ENCODE measurements around the gene CSAD. TPM values are rescaled to one million over a fixed set of nuclear protein-coding genes. Genes with fewer than 3 reads are reported as not detected.

Gene CSAD
- total RNA-seq, 1 experiment from 2014 or later: 2.5 TPM

DNA sequence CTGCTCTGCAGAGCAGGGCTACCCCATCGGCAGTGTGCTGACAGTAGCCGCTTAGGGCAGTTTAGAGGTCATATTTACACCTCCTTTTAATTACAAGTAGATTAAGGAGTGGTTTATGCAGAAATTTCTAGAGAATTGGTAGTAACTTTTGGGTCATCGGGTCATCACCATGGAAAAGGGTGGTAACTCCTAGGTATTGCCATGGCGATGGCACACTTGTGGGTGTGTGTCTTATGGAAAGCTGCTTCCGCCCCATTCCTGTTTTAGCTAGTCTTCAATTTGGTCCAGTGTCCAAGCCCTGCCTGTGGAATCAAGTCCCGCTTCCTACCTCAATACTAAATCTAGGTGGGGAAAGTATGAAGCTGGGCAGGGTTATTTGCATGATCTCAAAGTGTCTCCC is 29.7 kb downstream of the CSAD start:
- DNase-seq (ENCODE audit: low read depth in 1 of 2, low spot score in 2 of 2): no peak
- no peaks in the 10 kb centered on the region for H3K9me3 ChIP-seq (replicated peaks)
- H3K36me3 ChIP-seq: no peaks in the 10 kb centered on the region
- no peaks in the 10 kb centered on the region; the same call in 1 of the 2 replicates for H3K4me1 ChIP-seq (replicated peaks)
- no peak overlapping the region for H3K27ac ChIP-seq
- H3K4me3 ChIP-seq: no peak overlapping the region
- H3K27me3 ChIP-seq (replicated peaks): no peaks in the 10 kb centered on the region

DNA sequence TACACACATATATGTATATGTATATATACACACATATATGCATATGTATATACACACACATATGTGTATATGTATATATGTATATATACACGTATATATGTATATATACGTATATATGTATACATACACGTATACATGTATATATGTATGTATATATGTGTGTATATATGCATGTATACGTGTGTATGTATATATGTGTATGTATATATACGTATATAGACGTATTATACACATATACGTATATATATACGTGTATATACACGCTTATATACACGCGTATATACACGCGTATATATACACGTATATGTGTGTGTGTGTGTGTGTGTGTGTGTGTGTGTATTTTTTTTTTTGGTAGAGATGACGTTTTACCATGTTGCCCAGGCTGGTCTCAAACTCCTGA is 33.1 kb downstream of the CSAD start:
- no peak for DNase-seq (ENCODE audit: low read depth in 1 of 2, low spot score in 2 of 2)
- H3K27ac ChIP-seq: no peak overlapping the region
- H3K4me3 ChIP-seq: no peak overlapping the region
- no peaks in the 10 kb centered on the region for H3K4me1 ChIP-seq (replicated peaks)
- H3K27me3 ChIP-seq (replicated peaks): no peaks in the 10 kb centered on the region
- no peaks in the 10 kb centered on the region for H3K9me3 ChIP-seq (replicated peaks)
- H3K36me3 ChIP-seq: no peaks in the 10 kb centered on the region

DNA sequence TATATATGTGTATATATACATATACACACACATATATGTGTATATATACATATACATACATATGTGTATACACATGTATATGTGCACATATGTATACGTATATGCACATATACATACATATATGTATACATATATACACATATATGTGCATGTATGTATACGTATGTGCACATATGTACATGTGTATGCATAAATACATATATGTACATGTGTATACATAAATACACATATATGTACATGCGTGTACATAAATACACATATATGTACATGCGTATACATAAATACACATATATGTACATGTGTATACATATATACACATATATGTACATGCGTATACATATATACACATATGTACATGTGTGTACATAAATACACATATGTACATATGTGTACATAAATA is 33.5 kb downstream of the CSAD start:
- H3K27me3 ChIP-seq (replicated peaks): no peaks in the 10 kb centered on the region
- H3K4me1 ChIP-seq (replicated peaks): no peaks in the 10 kb centered on the region
- DNase-seq (ENCODE audit: low read depth in 1 of 2, low spot score in 2 of 2): no peak
- no peak overlapping the region for H3K27ac ChIP-seq
- H3K36me3 ChIP-seq: no peaks in the 10 kb centered on the region
- H3K4me3 ChIP-seq: no peak overlapping the region
- H3K9me3 ChIP-seq (replicated peaks): no peaks in the 10 kb centered on the region

DNA sequence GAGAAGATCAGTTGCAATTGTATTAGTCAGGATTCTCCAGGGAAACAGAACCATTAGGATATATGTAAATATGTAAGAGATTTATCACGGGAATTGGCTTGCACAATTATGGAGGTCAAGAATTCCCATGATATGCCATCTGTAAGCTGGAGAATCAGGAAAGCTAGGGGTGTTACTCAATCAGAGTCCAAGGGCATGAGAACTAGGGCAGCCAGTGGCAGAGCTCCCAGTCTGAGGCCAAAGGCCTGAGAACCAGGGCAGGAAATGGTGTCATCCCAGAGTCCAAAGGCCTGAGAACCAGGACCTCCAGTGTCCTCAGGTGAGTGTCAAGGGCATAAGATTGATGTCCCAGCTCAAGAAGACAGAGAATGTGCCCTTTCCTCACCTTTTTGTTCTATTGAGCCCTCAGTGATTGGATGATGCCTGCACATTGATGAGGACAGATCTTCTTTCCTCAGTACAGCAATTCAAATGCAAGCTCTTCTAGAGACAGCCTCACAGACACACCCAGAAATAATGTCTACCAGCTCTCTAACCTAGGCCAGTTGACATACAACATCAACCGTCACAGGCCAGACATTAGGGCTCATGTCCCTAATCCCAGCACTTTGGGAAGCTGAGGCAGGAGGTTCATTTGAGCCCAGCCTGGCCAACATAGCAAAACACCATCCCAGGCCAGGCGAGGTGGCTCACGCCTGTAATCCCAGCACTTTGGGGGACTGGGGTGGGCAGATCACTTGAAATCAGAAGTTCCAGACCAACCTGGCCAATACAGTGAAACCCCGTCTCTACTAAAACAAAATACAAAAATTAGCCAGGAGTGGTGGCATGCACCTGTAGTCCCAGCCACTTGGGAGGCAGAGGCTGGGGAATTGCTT is 35.1 kb downstream of the CSAD start:
- H3K4me3 ChIP-seq: no peak overlapping the region

DNA sequence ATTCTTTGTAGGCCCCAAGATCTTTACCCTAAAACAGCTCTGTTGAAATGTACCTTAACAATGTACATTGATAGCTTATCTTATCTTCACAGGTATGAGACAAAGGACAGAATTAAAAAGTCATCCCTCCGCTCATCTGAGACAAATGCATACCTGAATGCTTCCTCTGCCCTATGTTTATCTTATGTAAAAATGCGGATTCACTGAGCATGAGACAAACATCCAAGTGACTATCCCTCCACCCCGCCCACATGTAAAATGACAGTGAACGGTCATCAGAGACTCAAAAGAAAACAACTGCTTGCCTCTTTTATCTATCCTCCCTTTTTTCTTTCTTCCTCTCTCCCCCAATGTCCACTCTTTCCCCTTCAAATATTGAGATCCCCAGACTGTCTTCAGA is 37.4 kb downstream of the CSAD start:
- no peaks in the 10 kb centered on the region for H3K27me3 ChIP-seq (replicated peaks)
- H3K4me3 ChIP-seq: no peak overlapping the region
- no peaks in the 10 kb centered on the region for H3K4me1 ChIP-seq (replicated peaks)
- no peaks in the 10 kb centered on the region for H3K36me3 ChIP-seq
- no peaks in the 10 kb centered on the region for H3K9me3 ChIP-seq (replicated peaks)
- DNase-seq (ENCODE audit: low read depth in 1 of 2, low spot score in 2 of 2): no peak
- no peak overlapping the region for H3K27ac ChIP-seq

More for the DNA sequence above, 35.1 kb downstream of the CSAD start:
- Histone ChIP-seq H3K9me3 (replicated peaks) (no peaks in the 10 kb centered on the region), H3K36me3 (no peaks in the 10 kb centered on the region), H3K27me3 (replicated peaks) (no peaks in the 10 kb centered on the region), H3K27ac (no peak overlapping the region), H3K4me1 (replicated peaks) (no peaks in the 10 kb centered on the region)
- DNase-seq (ENCODE audit: low read depth in 1 of 2, low spot score in 2 of 2): no peak

DNA sequence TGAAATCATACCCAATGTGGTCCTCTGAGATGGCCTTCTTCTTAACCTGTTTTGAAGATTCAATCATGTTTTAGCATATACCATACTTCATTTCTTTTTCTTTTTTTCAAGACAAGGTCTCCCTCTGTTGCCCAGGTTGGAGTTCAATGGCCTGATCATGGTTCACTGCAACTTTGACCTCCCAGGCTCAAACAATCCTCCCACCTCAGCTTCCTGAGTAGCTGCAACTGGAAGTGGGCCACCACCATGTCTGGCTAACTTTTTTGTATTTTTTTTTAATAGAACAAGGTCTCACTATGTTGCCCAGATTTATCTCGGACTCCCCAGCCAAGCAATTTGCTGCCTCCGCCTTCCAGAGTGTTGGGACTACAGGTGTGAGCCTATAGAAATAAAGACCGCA is 47.0 kb downstream of the CSAD start:
- Histone ChIP-seq H3K27ac (no peak overlapping the region), H3K9me3 (replicated peaks) (no peaks in the 10 kb centered on the region), H3K4me1 (replicated peaks) (no peaks in the 10 kb centered on the region), H3K27me3 (replicated peaks) (no peaks in the 10 kb centered on the region), H3K36me3 (no peaks in the 10 kb centered on the region), H3K4me3 (no peak overlapping the region)
- DNase-seq (ENCODE audit: low read depth in 1 of 2, low spot score in 2 of 2): no peak

DNA sequence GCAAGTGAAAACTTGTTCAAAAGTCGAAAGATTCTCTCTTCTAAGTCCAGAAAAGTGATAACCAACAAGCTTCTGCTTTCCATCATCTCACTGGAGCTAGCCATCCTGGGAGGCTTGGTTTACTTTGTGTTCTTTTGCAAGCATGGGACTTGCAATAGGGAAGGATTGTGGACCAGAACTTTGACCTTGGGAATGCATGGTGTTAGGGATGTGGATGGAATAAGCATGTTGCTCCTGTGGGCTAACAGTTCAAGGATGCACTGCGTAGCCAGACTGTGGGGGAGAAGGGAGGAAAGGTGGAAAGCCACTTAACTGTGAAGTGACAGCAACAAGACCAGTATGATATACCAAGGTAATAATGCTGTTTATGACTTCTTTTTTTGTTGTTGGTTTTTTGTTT is 48.9 kb downstream of the CSAD start:
- H3K27me3 ChIP-seq (replicated peaks): no peaks in the 10 kb centered on the region
- no peak for DNase-seq (ENCODE audit: low read depth in 1 of 2, low spot score in 2 of 2)
- no peak overlapping the region for H3K27ac ChIP-seq

DNA sequence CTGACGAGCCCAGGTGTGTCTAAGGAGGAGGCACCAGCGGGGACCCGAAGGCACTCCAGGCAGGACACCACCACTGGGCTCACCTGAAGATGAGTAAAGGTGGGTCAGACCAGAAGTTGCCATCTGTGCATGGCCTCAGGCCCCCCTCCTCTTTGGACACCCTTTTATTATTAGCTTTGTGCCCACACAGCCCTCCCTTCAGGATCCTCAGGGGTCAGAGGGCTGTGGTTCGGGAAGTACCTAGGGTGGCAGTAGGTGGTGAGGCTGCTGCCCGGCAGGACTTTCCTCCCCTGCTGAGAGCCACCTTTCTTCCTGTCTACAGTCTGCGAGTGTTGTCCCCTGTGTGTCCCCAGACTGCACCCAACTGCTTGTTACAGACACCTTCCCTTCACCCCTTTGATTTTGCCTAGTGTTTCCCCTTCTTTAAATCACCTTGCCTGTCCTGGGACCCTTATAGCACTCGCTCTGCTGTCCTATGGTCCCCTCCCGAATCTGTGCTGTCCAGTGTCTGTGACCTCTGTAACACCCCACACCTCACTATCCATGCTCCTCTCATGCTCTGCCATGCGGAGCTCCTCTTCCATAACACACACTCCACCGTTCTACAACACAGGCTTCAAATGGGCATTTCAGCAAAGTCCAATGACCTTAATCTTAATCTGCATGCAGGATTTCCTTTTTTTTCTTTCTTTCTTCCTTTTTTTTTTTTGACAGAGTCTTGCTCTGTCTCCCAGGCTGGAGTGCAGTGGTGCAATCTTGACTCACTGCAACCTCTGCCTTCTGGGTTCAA is 51.8 kb downstream of the CSAD start:
- H3K9me3 ChIP-seq (replicated peaks): no peaks in the 10 kb centered on the region
- no peak for DNase-seq (ENCODE audit: low read depth in 1 of 2, low spot score in 2 of 2)
- H3K27me3 ChIP-seq (replicated peaks): no peaks in the 10 kb centered on the region
- no peak overlapping the region for H3K27ac ChIP-seq
- no peaks in the 10 kb centered on the region for H3K36me3 ChIP-seq
- H3K4me3 ChIP-seq: no peak overlapping the region
- H3K4me1 ChIP-seq (replicated peaks): no peaks in the 10 kb centered on the region

More for the DNA sequence above, 48.9 kb downstream of the CSAD start:
- H3K9me3 ChIP-seq (replicated peaks): no peaks in the 10 kb centered on the region
- no peaks in the 10 kb centered on the region for H3K4me1 ChIP-seq (replicated peaks)
- H3K36me3 ChIP-seq: no peaks in the 10 kb centered on the region
- H3K4me3 ChIP-seq: no peak overlapping the region

DNA sequence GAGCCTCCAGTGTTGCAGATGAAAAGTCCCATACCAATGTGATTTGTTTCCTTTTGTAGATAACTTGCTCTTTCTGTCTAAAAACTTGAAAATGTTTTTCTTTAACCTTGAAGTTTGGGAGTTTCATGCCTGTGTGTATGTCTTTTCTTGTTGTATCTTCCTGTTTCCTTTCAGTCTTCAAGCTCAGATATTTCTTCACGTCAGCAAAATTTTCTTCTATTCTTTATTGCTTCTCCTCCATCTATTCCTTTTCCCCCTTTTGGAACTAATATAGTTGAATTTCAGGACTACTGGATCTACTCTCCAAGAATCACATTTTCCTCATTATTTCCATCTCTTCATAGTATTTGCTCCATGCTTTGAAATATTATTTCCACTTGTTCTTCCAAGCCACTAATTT is 53.6 kb downstream of the CSAD start:
- no peaks in the 10 kb centered on the region for H3K9me3 ChIP-seq (replicated peaks)
- no peaks in the 10 kb centered on the region for H3K36me3 ChIP-seq
- H3K4me3 ChIP-seq: no peak overlapping the region
- no peaks in the 10 kb centered on the region for H3K27me3 ChIP-seq (replicated peaks)
- H3K27ac ChIP-seq: no peak overlapping the region
- no peaks in the 10 kb centered on the region for H3K4me1 ChIP-seq (replicated peaks)
- DNase-seq (ENCODE audit: low read depth in 1 of 2, low spot score in 2 of 2): no peak

DNA sequence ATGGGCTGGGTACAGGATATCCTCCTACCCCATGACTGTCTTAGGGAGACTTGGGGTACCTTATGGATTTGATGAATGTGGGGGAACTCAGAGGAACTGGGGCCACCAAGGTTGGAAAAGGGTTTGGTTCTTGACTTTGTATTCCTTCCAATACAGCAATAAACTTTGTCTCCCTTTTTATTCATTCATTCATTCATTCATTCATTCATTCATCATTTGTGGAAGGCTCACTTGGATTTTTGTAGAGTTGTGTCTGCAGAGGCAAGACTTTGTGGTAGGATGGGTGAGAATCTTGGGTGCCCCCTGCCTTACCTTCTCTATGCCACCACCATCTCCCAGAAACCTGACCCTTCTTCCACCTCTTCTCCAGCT is 56.4 kb downstream of the CSAD start:
- DNase-seq (ENCODE audit: low read depth in 1 of 2, low spot score in 2 of 2): no peak
- no peaks in the 10 kb centered on the region for H3K36me3 ChIP-seq
- no peaks in the 10 kb centered on the region for H3K4me1 ChIP-seq (replicated peaks)
- H3K27ac ChIP-seq: no peak overlapping the region
- H3K4me3 ChIP-seq: no peak overlapping the region
- no peaks in the 10 kb centered on the region for H3K9me3 ChIP-seq (replicated peaks)
- H3K27me3 ChIP-seq (replicated peaks): no peaks in the 10 kb centered on the region

DNA sequence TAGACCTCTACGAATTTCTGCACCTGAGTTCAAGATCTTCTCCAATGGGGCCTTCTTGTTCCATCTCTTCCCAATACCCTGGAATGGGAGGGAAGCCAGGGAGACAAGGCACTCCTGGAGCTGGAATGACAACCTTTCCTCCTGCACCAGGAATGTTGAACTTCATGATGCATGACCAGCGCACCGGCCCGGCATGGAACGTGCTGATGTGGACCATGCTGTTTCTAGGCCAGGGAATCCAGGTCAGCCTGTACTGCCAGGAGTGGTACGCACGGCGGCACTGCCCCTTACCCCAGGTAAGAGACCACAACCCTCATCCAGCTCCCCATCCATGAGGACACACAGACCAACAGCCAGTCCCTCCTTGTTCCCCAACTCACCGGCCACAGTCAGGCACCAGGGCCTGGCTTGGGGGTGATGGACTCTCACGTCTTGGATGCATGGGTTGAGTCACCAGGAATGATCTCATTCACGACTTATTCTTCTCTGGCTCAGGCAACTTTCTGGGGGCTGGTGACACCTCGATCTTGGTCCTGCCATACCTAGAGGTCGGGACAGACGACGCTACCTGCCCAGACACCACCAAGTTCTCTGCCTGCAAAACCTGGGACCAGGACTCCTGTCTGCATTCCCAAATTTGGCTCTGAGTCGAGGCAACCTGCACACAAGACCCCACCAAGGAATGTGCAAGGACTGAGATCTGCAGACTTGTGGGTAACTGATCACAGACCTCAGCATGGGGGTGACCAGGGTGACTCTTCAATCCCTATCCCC is 57.0 kb downstream of the CSAD start:
- peak in 1 of 2 experiments; percentile 34 for DNase-seq (ENCODE audit: low read depth in 1 of 2, low spot score in 2 of 2)
- Histone ChIP-seq H3K9me3 (replicated peaks) (no peaks in the 10 kb centered on the region), H3K27ac (no peak overlapping the region), H3K27me3 (replicated peaks) (no peaks in the 10 kb centered on the region), H3K4me1 (replicated peaks) (no peaks in the 10 kb centered on the region), H3K4me3 (no peak overlapping the region), H3K36me3 (no peaks in the 10 kb centered on the region)

DNA sequence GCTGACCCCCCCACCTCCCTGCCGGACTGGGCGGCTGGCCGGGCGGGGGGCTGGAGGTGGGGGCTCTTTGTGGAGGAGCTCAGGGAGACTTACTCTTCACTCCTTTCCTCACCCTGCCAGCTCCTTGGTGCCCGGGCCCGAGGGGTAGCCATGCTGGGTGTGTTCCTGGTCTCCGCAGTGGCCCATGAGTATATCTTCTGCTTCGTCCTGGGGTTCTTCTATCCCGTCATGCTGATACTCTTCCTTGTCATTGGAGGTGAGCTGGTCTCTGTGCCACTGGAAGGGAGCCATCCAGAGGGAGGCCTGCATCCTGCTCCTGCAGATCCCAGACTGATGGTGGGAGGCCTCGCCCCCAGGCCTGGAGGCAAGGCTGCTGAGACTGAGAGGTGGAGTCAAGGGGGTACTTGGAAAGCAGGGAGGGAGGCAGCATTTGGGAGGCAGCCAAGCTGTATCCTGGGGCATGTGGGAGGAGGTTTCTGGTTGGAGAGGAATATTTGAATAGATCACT is 57.7 kb downstream of the CSAD start:
- Histone ChIP-seq H3K36me3 (no peaks in the 10 kb centered on the region), H3K27me3 (replicated peaks) (no peaks in the 10 kb centered on the region), H3K4me1 (replicated peaks) (no peaks in the 10 kb centered on the region), H3K27ac (no peak overlapping the region), H3K4me3 (no peak overlapping the region), H3K9me3 (replicated peaks) (no peaks in the 10 kb centered on the region)
- peak in 1 of 2 experiments; percentile 3 for DNase-seq (ENCODE audit: low read depth in 1 of 2, low spot score in 2 of 2)

DNA sequence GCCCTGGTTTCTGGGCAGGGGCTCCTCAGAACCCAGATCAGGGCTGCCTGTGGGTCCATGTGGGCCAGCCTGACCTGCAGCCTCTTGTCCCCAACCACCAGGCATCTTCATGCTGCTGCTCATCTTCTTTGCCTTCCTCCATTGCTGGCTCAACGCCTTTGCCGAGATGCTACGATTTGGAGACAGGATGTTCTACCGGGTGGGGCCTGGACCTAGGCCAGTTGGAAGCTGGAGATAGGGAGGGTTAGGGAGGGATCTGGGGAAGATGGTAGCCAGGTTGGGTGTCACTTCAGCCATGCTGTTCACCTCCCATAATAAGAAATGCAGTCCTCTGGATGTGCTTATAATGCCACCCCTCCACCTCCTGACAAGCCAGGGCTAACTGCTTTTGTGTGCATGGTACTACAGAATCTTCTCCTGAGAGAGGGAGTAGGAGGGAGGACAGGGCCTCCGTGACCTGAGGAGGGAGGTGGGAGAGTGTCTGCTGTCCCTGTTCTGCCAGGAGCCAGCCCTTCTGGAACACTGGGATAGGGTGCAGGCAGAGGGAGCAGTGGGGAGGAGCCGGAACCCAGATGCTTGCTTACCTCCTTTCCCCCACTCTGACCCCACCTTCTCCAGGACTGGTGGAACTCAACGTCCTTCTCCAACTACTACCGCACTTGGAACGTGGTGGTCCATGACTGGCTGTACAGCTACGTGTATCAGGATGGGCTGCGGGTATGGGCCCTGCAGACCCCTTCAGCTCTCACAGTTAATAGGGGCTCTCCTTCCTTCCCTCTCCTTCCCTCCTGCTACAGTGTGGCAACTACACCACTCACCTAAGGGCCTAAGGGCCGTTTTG is 59.8 kb downstream of the CSAD start:
- no peak for DNase-seq (ENCODE audit: low read depth in 1 of 2, low spot score in 2 of 2)
- no peaks in the 10 kb centered on the region for H3K4me1 ChIP-seq (replicated peaks)
- no peak overlapping the region for H3K4me3 ChIP-seq
- H3K27ac ChIP-seq: no peak overlapping the region
- H3K9me3 ChIP-seq (replicated peaks): no peaks in the 10 kb centered on the region
- no peaks in the 10 kb centered on the region for H3K36me3 ChIP-seq
- H3K27me3 ChIP-seq (replicated peaks): no peaks in the 10 kb centered on the region

Data from SJSA1 (cell line).